GM18511 (cell line): Measurements from ENCODE around the gene CMTR1.
A peak's percentile ranks its signal among the peaks of the same experiment; 100 is the strongest.

Experiments used
- ATAC-seq: cut with Tn5 transposase; IDR thresholded peaks from one replicate; pipeline ENCODE4 v1.9.1; 2021; ENCODE audit warnings: mild to moderate bottlenecking, moderate library complexity; ENCODE audit not compliant: unreplicated experiment

Gene CMTR1

DNA sequence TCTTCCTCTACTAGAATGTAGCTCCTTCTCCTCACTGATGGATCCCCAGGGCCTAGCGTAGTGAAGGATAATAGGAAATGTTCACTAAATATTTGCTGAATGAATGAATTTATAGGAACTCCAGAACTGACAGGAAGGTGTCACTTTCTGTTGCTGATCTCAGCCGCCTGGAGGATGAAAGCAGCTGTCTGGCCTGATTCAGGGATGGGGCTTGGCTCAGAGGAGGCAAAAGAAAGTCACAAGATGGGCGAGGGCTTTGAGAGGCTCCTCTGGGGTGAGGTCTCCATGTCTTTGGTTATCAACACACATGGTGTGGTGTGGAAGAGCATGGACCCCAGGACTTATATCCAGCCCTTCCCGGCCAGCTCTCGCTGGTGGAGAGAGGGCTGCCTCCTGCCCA is 78.2 kb downstream of the CMTR1 start:
- ATAC-seq: no peak

DNA sequence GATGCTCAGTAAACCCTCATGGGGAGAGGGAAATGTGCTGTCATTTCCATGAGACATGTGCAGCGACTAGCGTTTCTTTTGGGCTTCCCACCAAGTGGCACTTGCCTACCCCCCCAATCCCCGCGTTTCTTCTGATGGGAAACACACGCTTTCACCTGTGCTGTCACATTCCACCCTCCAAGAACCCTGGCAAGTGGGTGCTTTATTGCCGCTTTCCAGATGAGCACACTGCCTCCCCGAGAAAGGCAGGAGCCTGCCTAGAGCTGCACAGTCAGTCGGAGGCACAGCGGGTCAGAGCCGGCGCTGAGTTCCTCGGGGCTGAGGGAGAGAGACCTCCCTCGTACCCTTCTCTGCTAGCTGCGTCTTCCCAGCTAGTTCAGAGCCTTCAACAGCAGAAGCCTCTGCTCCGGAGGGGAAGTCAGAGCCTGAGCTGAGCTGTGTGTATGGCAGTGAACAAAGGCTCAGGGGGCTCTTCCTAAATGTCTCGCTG is 78.9 kb downstream of the CMTR1 start:
- ATAC-seq: no peak

DNA sequence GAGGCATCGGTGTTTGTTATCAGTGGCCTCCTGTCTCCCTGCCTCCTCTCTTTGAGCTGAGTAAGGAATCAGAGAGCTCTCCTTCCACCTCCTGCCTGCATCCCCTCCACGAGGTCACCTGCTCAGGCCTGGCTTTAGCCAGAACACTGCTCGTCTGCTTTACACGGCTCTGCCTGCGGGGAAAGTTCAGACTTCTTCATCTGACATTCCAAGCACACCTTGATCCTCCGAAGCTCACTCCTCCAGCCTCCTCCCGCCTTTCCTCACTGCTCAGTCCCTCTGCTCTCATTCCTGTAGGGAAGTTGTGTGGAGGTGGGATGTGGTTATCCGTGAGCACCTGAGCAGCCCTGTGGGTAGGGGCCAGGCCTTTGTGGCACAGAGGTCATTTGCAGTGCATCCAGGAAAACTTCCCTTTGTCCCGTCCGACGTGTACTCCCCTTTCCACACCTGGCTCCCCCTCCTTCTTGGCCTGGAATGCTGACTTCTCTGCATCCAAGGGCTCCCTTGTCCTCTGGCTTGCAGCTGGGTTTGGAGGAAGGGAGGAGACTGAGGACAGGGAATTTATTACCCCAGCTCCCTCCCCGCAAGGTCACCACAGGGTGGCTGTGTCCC is 79.5 kb downstream of the CMTR1 start:
- ATAC-seq: no peak

DNA sequence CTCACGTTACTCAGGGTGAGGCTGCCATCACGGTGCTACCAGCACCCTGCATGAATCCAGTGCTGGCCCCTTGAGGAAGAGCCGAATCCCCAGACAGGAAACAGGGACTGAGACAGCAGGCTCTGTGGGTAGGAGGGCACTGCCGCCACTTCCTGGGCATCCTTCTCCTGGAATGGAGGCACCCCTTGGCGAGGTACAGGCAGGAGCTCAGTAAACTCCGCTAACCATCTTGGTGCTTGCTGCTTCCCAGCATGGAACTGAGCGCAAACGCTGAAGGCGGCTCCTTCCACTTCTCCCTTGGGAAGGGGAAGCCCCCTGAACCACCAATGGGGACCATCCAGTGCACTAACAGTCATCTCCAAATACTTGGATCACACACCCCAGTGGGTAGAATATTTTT is 80.1 kb downstream of the CMTR1 start:
- ATAC-seq: no peak

DNA sequence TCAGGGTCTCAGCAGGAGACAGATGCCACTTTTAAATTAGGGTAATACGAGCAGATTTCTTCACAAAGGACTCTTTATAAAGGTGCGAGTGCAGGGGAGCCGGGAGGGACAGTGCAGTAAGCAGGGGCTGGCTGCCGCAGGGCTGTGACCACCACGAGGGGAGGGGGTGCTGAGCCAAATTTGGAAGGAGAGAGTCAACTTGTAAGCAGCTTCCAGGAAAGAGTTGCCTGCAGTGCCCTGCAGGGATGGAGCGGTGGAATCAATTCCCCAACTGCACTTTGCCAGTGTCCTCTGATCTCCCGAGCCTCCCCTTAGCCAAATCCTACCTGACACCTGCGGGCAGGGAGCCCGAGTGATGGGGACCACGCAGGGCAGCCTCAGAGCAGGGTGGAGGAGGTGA is 80.6 kb downstream of the CMTR1 start:
- ATAC-seq: no peak

DNA sequence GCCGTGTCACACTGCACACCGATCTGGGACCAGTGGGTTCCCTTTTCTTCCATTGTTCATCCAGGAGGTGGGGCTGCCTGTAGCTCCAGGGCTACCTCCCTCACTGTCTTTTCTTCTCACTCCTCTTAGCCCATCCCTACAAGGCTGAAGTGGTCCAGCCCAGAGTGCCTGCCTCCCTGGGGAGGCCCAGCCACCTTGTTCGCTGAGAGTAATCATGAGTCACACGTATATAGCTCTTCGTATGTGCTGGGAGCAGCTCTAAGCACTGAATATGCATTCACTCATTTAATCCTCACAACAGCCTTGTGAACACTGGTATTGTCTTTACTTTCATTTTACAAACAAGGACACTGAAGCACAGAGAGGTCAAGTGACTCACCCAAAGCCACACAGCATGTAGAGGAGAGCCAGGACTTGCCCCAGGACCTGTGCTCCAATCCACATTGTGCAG is 81.3 kb downstream of the CMTR1 start:
- ATAC-seq: no peak

DNA sequence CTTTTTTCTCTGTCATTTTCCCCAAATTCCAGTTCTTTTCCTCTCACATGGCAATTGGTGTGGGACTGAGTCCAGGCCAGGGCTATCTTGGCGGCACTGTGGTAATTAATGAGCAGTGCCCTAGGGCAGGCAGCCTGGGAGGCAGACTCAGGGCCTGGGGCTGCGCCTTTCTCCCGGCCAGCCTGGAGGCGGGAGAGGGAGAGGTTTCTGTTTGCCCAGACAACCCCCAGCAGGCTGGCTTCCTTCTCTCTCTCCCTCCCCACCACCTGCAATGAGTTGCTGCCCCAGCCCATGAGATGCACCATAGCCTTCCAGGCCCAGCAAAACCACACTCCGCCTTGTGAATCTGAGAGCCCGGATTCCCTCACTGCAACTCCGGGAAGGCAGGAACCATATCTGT is 81.8 kb downstream of the CMTR1 start:
- no peak for ATAC-seq

DNA sequence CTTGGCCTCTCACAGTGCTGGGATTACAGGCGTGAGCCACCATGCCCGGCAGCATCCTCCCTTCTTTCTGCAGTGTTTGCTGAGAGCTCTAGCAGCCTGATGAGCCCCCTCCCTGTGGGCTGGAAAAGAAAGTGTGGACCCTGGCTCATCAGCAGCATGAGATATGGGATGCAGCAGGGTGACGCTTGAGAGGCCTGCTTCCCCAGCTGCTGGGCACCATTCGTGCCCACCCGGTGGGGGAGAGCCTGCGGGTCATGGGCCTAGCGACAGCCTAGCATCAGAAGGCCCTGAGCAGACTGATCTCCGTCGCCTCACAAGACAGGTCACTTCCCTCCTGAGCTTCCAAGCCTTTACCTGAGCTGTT is 82.7 kb downstream of the CMTR1 start:
- no peak for ATAC-seq

DNA sequence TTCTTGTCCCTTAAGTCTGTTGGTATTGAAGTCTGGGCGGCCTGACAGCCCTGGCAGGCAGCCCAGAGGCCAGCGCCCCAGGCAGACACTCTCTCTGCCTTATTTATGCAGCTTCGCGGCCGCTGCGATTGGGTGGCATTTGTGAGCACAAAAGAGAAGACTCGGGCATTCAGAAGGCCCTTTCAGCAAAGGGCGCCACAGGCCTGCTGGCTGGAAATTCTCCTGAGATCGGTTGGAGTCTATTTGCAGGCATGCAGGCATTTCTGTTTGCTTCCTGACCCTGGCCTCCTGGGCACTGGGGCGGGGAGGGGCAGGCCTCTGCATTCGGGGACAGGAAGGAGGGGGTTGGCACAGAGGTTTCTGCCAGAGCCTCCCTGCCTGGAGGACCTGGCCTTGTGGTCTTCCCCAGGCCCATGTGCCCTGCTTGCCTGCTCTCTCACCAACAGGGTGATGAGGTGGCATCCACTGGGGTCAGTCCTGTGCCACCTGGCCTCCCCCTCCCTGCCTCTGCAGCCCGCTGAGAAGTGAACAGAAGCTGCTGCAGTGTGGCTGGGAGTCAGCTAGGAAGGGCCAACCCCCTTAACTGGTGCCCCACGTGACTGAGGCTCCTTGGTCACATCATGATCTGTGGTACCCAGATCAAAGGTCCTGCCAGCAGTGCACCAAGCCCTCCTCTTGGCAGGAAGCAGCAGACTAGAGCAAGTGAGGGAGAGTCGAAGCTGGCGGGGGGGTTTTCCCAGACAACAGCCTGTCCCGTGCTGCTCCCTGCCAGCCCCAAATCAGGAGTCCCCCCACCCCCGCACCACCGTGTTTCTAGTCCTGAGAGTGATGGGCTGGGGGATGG is 83.3 kb downstream of the CMTR1 start:
- ATAC-seq: peak; percentile 81

DNA sequence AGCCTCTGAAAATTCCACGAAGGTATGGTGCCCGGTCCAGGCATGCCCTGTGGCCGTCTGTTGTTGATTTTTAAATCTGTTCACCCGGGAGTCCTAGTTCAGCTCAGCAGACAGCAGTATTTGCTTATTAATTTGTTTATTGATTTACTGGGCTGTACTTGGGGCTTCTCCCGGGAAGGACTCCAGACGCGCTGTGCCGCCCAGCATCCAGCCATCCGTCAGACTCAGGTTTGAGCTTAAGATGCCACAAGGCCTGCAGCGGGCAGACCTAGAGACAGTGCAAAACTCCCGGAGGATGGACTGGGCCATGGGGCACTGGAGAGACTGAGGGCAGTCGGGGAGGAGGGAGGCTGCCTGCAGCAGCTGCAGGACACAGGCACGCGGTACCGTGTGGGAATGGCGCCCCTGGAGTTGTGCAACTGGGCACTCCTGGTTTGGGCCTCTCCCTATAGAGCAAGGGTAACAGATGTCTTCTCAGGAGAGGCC is 83.9 kb downstream of the CMTR1 start:
- peak; percentile 12 for ATAC-seq

DNA sequence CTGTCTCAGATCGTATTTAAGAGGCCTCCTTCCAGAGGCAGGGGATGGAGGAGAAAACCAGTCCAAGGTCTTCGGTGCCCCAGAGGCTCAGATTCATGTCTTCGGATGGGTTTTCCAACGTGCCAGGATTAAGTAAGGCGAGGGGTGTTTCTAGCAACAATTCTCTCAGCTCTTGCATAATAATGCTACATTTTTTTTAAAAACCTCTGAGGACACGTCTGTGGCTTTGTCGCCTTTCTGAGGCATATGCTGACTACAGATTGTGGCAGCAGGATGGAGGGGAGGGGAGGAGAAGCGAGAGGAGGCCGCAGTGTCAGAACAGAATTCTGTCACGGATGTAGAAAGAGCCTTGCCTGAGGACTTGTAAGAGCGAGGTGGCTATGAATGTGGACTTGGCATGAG is 84.4 kb downstream of the CMTR1 start:
- ATAC-seq: peak; percentile 53

DNA sequence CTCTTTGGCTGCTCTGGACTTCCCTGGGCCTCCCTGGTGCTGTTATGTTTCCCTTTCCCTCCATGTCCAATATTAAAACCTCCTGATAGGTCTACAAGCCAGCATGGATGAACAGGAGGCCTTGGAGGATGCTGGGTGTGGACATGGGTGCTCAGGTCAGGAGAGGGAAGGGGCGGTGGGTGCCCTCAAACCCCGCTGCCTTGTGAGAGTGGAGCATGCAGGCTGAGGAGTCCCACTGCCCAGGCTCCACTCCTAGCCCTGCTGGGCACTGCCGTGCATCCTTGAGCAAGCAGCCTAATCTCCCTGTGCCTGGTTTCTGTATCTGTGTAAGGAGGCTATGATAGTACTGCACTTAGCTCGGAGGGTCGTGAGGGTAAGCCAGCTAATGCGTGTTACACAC is 85.1 kb downstream of the CMTR1 start:
- no peak for ATAC-seq

DNA sequence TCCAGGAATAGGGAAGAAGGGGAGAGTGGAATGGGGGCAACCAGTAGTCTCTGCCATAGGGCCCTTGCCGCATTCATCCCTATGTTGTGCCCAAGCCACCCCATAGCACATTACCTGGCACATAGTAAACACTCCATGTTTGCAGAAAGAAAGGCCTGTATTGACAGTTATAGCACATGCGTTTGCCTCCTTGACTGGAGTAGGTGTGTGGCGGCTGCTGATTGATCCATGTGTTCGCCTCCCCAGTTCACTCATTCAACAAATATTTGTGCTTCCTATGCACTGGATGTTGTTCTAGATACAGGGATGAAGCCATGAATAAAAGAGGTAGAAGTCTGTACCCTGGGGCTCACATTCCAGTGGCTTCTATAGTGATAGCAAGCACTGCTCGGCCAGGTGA is 86.4 kb downstream of the CMTR1 start:
- no peak for ATAC-seq

DNA sequence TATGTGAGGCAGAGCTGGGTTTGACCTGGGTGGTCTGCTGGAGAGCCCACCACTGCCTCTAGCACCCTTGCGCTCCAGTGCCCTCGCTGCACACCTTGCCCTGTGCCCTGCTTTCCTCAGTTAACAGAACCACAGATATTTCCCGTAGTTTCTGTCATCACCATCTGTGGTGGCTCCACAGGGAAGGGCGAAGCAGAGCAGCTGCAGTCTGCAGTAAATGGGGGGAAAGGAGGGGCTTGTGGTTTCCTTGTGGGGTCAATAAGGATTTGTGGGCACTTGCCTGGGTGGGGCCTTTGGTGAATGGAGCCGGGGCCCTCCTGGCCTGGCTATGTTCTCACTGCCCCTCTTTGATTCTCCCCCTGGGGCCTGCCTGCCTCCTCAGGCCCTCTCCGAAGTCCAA is 87.9 kb downstream of the CMTR1 start:
- ATAC-seq: no peak

DNA sequence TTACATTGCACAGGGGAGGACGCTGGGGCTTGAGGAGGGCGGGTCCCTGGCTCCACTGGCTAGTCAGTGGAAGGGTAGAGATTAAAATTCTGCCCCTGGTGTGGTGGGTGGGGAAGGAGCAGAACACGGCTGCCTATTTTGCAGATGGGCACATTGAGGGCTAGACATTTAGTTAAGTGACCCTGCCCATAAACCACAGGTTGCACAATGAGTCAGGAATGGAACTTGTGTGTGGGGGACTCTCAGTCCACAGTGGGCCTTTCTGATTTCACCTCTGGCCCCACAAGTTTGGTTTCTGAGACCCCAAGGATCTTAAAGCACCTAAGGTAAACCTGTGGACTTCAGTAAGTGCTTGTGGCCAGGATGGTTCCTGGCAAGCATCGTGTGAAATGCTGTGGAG is 88.7 kb downstream of the CMTR1 start:
- no peak for ATAC-seq

DNA sequence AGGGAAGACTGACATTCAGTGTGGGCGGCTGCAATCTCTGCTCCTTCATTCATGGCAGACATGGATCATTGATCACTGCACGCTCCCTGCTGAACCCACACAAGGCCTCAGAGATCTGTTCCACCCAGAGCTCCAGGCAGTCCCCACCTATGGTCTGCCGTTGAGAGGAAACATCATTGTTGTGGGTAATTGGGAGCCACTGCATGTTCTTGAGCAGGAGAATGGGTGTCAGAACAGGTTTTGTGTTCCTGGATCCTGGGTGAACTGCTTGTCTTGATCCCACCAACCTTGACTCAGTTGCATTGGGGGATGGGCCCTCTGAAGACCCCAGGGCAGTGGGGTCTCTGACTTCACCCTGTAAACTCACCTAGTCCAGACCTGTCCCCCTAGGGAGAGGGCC is 89.8 kb downstream of the CMTR1 start:
- ATAC-seq: no peak

DNA sequence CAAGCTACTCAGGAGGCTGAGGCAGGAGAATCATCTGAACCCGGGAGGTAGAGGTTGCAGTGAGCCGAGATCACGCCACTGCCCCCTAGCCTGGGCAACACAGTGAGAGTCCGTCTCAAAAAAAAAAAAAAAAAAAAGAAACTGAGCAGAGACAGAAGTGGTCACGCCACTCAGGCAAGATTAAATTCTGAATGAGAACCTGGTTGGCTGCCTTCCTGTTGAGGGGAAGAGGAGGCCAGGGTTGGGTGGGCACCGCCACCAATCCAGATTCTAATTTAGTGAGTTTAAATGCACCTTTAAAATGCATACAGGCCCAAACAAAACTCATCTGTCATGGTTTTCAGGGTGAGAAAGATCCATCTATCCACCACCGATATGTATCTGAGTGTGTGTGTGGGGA is 90.4 kb downstream of the CMTR1 start:
- no peak for ATAC-seq

DNA sequence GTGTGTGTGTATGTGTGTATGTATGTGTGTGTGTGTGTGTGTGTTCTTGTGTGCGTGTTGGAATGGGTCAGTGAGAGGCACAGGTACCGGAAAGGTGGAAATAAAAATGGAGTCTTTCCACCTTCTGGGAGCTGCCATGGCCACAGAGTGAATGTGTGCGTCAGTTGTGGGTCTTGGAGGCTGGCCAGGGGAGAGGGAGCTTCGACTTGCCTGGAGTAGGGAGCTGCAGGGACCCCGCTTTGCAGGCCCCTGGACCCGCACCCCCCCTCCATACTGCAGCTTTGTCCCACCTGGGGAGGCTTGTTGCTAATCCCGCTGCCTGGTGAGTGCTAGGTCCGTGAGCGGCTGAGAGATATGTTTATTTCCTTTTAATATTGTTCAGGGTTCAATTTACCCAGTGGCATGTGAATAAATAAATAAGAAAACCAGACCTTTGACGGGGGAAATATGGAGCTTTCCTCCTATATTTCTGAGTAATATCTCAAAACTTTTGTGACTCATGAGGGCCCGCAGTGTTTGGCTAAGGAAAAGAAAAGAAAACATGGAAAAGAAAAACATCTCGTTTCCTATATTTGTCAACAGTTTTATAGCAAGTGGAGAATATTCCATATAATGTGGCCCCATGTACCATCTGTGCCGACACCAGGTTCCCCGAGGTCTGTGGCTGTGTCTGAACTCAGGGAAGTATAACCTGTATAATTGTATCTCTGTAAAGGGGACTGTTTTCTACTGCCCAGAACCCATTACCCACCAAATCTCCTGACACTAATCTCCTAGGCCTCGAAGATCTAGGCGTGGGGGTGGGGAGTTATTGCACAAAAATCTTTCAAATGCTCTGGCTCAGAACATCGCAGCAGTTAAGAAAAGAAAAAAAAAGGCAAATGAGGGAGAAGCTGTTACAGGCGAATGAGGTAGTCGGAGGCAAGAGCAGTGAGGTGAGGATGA is 91.3 kb downstream of the CMTR1 start:
- no peak for ATAC-seq

DNA sequence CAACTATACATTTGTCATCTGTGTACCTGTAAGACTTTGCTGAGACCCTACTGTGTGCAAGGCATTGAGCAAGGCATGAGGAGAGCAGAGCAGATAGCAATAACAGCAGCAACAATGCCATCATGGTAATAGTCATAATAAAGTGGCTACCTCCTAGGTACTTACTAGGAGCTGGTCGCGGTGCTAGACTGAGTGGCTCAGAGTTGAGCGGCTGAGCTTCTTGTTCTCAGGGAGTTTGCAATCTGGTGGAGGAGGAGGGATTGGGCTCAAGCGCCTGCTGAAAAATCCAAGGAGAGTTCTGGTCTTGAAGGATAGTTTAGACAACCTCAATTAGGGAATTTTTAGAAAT is 91.9 kb downstream of the CMTR1 start:
- ATAC-seq: no peak

DNA sequence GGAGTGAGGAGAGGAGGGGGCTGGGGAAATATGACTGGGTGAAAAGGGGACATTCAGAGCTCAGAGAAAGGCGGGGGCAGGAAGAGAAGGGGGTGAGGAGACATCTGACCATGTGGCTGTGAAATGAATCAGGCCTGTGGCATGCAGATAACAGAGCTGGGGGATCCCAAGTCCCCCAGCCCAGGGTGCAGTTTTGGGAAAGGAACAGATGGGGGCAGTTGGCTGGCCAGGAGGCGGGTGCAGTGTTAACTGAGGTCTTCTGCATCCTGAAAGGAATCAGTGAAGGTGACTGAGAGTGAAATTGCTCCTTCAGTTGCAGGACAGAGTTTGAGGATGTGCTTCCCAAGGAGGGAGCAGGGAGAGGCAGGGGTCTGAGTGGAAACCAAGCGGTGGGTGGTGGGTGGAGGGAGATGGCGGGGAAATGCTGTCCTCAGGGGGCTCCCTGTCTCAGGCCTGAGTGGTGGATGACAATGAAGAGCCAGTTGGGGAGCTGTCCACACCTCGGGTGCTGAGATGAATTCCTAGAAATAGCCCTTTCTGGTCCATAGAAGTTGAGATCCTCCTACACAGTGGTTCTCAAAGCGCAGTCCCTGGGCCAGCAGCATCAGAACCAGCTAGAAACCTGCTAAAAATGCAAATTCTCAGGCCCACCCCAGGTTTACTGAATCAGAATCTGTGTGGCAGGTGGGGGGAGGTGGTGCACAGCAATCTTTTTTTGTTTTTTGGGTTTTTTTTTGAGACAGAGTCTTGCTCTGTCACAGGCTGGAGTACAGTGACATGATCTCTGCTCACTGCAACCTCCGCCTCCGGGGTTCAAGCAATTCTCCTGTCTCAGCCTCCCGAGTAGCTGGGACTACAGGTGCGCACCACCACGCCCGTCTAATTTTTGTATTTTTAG is 92.7 kb downstream of the CMTR1 start:
- ATAC-seq: no peak
